ENCODE data around the gene SLC35B2. TPM values are rescaled to one million over a fixed set of nuclear protein-coding genes. Genes with fewer than 3 reads are reported as not detected.

Gene SLC35B2
- total RNA-seq, 1 experiment from 2014 or later, result 28.9 TPM

- H3K4me1 Mint-ChIP-seq, result peaks cover 16% of the 10 kb centered on the region
- no peak overlapping the region for H3K4me3 Mint-ChIP-seq
- H3K36me3 Mint-ChIP-seq, result no peaks in the 10 kb centered on the region
- no peak for DNase-seq (ENCODE audit: low spot score)
- TF ChIP-seq PREB (CRISPR knock-in tag; IDR thresholded peaks at IDR 0.05; ENCODE audit: borderline replicate concordance) (no peak), IRF2 (CRISPR knock-in tag; IDR thresholded peaks at IDR 0.05; ENCODE audit: borderline replicate concordance, low read depth) (no peak), ZNF532 (CRISPR knock-in tag; IDR thresholded peaks at IDR 0.05; ENCODE audit: borderline replicate concordance) (no peak), NR2C2 (CRISPR knock-in tag; IDR thresholded peaks at IDR 0.05) (no peak), ZNF317 (CRISPR knock-in tag; IDR thresholded peaks at IDR 0.05; ENCODE audit: borderline replicate concordance, low read depth) (no peak), MLX (CRISPR knock-in tag; IDR thresholded peaks at IDR 0.05) (no peak), ZBTB21 (CRISPR knock-in tag; IDR thresholded peaks at IDR 0.05; ENCODE audit: borderline replicate concordance) (no peak)
- no peaks in the 10 kb centered on the region for H3K9me3 Mint-ChIP-seq
- ATAC-seq, result no peak
- peaks cover 24% of the 10 kb centered on the region for H3K27me3 Mint-ChIP-seq (ENCODE audit: low read depth)
- H3K27ac Mint-ChIP-seq, result no peak overlapping the region
- CTCF ChIA-PET, result interaction anchor here (0.7 to 3.8 kb wide), 8 partner anchors 11 to 196 kb away, joined by 3 to 23 read pairs (median 4); partner anchors contain the start of gene AARS2
- POLR2A ChIA-PET, result interaction anchor here (0.9 kb wide), 1 partner anchor 21 kb away, joined by 3 read pairs; no protein-coding TSS in a partner anchor
Measured at GRCh38 chr6:44275271-44275748, 18.0 kb upstream of the SLC35B2 start.

GRCh38 chr6:44273617-44274016 is 16.3 kb upstream of the SLC35B2 start:
- Mint-ChIP-seq H3K4me1 (peaks cover 28% of the 10 kb centered on the region), H3K4me3 (no peak overlapping the region), H3K9me3 (no peaks in the 10 kb centered on the region), H3K36me3 (no peaks in the 10 kb centered on the region), H3K27me3 (ENCODE audit: low read depth) (peaks cover 40% of the 10 kb centered on the region), H3K27ac (no peak overlapping the region)
- DNase-seq (ENCODE audit: low spot score) (no peak), ATAC-seq (no peak)
- TF ChIP-seq ZNF263 (CRISPR knock-in tag; IDR thresholded peaks at IDR 0.05; ENCODE audit: low read depth), result no peak
- no peak for TF ChIP-seq JUN (CRISPR knock-in tag; IDR thresholded peaks at IDR 0.05)
- no peak for TF ChIP-seq E2F1 (CRISPR knock-in tag; IDR thresholded peaks at IDR 0.05)
- no peak for TF ChIP-seq ATF3 (CRISPR knock-in tag; conservative IDR thresholded peaks at IDR 0.05)
- no peak for TF ChIP-seq MAX (CRISPR knock-in tag; IDR thresholded peaks at IDR 0.05)
- TF ChIP-seq TEAD1 (CRISPR knock-in tag; IDR thresholded peaks at IDR 0.05), result no peak
- POLR2A ChIA-PET, result interaction anchor here (0.7 to 1.2 kb wide), 2 partner anchors 15 to 39 kb away, joined by 3 read pairs; no protein-coding TSS in a partner anchor
- CTCF ChIA-PET, result interaction anchor here (0.5 to 3.0 kb wide), 2 partner anchors 15 to 25 kb away, joined by 3 to 18 read pairs; no protein-coding TSS in a partner anchor
